Measurements from ENCODE around the gene CNN2. TPM values are rescaled to one million over a fixed set of nuclear protein-coding genes. Genes with fewer than 3 reads are reported as not detected.

CNN2 gene
- total RNA-seq, 1 experiment from 2014 or later: 11.7 TPM

- DNase-seq (ENCODE audit: low read depth, low spot score): no peak
- in situ Hi-C loops (cut with HindIII; ENCODE audit: low pct_unique_long_range_greater_than_20kb, low sequenced_read_pairs): no loop called here
Observed at GRCh38 chr19:1081301-1082164, 55.1 kb downstream of the CNN2 start.

GRCh38 chr19:1082165-1082927, 55.9 kb downstream of the CNN2 start:
- in situ Hi-C loops (cut with HindIII; ENCODE audit: low pct_unique_long_range_greater_than_20kb, low sequenced_read_pairs): no loop called here
- peak; percentile 22 for DNase-seq (ENCODE audit: low read depth, low spot score)

GRCh38 chr19:1082928-1083816, 56.8 kb downstream of the CNN2 start:
- in situ Hi-C loops (cut with HindIII; ENCODE audit: low pct_unique_long_range_greater_than_20kb, low sequenced_read_pairs): no loop called here
- no peak for DNase-seq (ENCODE audit: low read depth, low spot score)

- DNase-seq (ENCODE audit: low read depth, low spot score): no peak
- in situ Hi-C loops (cut with HindIII; ENCODE audit: low pct_unique_long_range_greater_than_20kb, low sequenced_read_pairs): no loop called here
Observed at GRCh38 chr19:1084024-1084868, 57.8 kb downstream of the CNN2 start.

- no peak for DNase-seq (ENCODE audit: low read depth, low spot score)
- in situ Hi-C loops (cut with HindIII; ENCODE audit: low pct_unique_long_range_greater_than_20kb, low sequenced_read_pairs): no loop called here
Observed at GRCh38 chr19:1085053-1085658, 58.7 kb downstream of the CNN2 start.

- DNase-seq (ENCODE audit: low read depth, low spot score): no peak
- in situ Hi-C loops (cut with HindIII; ENCODE audit: low pct_unique_long_range_greater_than_20kb, low sequenced_read_pairs): no loop called here
Observed at GRCh38 chr19:1085676-1086442, 59.5 kb downstream of the CNN2 start.

GRCh38 chr19:1086613-1087012, 60.2 kb downstream of the CNN2 start:
- in situ Hi-C loops (cut with HindIII; ENCODE audit: low pct_unique_long_range_greater_than_20kb, low sequenced_read_pairs): no loop called here
- no peak for DNase-seq (ENCODE audit: low read depth, low spot score)

GRCh38 chr19:1087813-1088415, 61.5 kb downstream of the CNN2 start:
- in situ Hi-C loops (cut with HindIII; ENCODE audit: low pct_unique_long_range_greater_than_20kb, low sequenced_read_pairs): no loop called here
- DNase-seq (ENCODE audit: low read depth, low spot score): no peak

GRCh38 chr19:1088416-1089010, 62.1 kb downstream of the CNN2 start:
- DNase-seq (ENCODE audit: low read depth, low spot score): no peak
- in situ Hi-C loops (cut with HindIII; ENCODE audit: low pct_unique_long_range_greater_than_20kb, low sequenced_read_pairs): no loop called here

Small RNA genes lying within 50 kb of the gene (small RNA-seq; reads per million reads assigned to genes)
- 0.27 to 0.81 reads per million in 2 experiments for gene RNU6-2

Other genes with a start within 250 kb of the CNN2 start
- 124 and 140 TPM in 2 replicates for gene PTBP1, start 229.2 kb upstream of the CNN2 start, total RNA-seq (2014; rRNA removed; shearing (Covaris generic))
- 1.4 and 1.8 TPM in 2 replicates for gene PLPPR3, start 204.7 kb upstream of the CNN2 start, total RNA-seq (2014; rRNA removed; shearing (Covaris generic))
- gene AZU1, start 198.8 kb upstream of the CNN2 start, total RNA-seq (2014; rRNA removed; shearing (Covaris generic)): not detected in 2 replicates
- gene PRTN3, start 185.6 kb upstream of the CNN2 start, total RNA-seq (2014; rRNA removed; shearing (Covaris generic)): not detected in 2 replicates
- not detected in 2 replicates for gene ELANE, start 174.3 kb upstream of the CNN2 start, total RNA-seq (2014; rRNA removed; shearing (Covaris generic))
- gene CFD, start 166.9 kb upstream of the CNN2 start, total RNA-seq (2014; rRNA removed; shearing (Covaris generic)): 1.4 and 4.3 TPM in 2 replicates
- gene MED16, start 133.4 kb upstream of the CNN2 start, total RNA-seq (2014; rRNA removed; shearing (Covaris generic)): 3.2 and 3.9 TPM in 2 replicates
- not detected in 2 replicates for gene RNU6-9, start 133.1 kb upstream of the CNN2 start, total RNA-seq (2014; rRNA removed; shearing (Covaris generic))
- 20.0 and 21.0 TPM in 2 replicates for gene R3HDM4, start 113.4 kb upstream of the CNN2 start, total RNA-seq (2014; rRNA removed; shearing (Covaris generic))
- not detected in 2 replicates for gene KISS1R, start 109.3 kb upstream of the CNN2 start, total RNA-seq (2014; rRNA removed; shearing (Covaris generic))
- 4.1 and 6.6 TPM in 2 replicates for gene ARID3A, start 100.6 kb upstream of the CNN2 start, total RNA-seq (2014; rRNA removed; shearing (Covaris generic))
- 24.4 and 36.1 TPM in 2 replicates for gene WDR18, start 42.3 kb upstream of the CNN2 start, total RNA-seq (2014; rRNA removed; shearing (Covaris generic))
- gene GRIN3B, start 26.2 kb upstream of the CNN2 start, total RNA-seq (2014; rRNA removed; shearing (Covaris generic)): 0.03 TPM in 1 of 2 replicates, not detected in the other
- 44.8 and 51.8 TPM in 2 replicates for gene TMEM259, start 5.5 kb upstream of the CNN2 start, total RNA-seq (2014; rRNA removed; shearing (Covaris generic))
- gene RNU6-2, start 5.1 kb upstream of the CNN2 start, total RNA-seq (2014; rRNA removed; shearing (Covaris generic)): not detected in 2 replicates
- 2.3 and 3.3 TPM in 2 replicates for gene ABCA7, start 13.5 kb downstream of the CNN2 start, total RNA-seq (2014; rRNA removed; shearing (Covaris generic))
- 3.3 and 4.9 TPM in 2 replicates for gene ARHGAP45, start 40.6 kb downstream of the CNN2 start, total RNA-seq (2014; rRNA removed; shearing (Covaris generic))
- 132 and 150 TPM in 2 replicates for gene POLR2E, start 68.8 kb downstream of the CNN2 start, total RNA-seq (2014; rRNA removed; shearing (Covaris generic))
- 252 and 258 TPM in 2 replicates for gene GPX4, start 77.4 kb downstream of the CNN2 start, total RNA-seq (2014; rRNA removed; shearing (Covaris generic))
- gene SBNO2, start 147.7 kb downstream of the CNN2 start, total RNA-seq (2014; rRNA removed; shearing (Covaris generic)): 18.8 and 21.1 TPM in 2 replicates
- 44.2 and 47.8 TPM in 2 replicates for gene STK11, start 179.2 kb downstream of the CNN2 start, total RNA-seq (2014; rRNA removed; shearing (Covaris generic))
- gene CBARP, start 211.4 kb downstream of the CNN2 start, total RNA-seq (2014; rRNA removed; shearing (Covaris generic)): 2.3 and 3.7 TPM in 2 replicates
- gene ATP5F1D, start 215.1 kb downstream of the CNN2 start, total RNA-seq (2014; rRNA removed; shearing (Covaris generic)): 30.3 and 36.6 TPM in 2 replicates
- gene MIDN, start 222.0 kb downstream of the CNN2 start, total RNA-seq (2014; rRNA removed; shearing (Covaris generic)): 4.6 and 8.8 TPM in 2 replicates
- 93.9 and 95.0 TPM in 2 replicates for gene CIRBP, start 242.7 kb downstream of the CNN2 start, total RNA-seq (2014; rRNA removed; shearing (Covaris generic))
- 81.1 and 89.7 TPM in 2 replicates for gene FAM174C, start 248.9 kb downstream of the CNN2 start, total RNA-seq (2014; rRNA removed; shearing (Covaris generic))

Measured in SK-MEL-5 (cell line).